ENCODE results near the gene OOSP2.

Gene OOSP2

GRCh38 chr11:60097189-60097588, 57.0 kb downstream of the OOSP2 start:
- Histone ChIP-seq H3K4me1 (ENCODE audit: insufficient read depth, insufficient read length) (no peaks in the 10 kb centered on the region), H3K36me3 (ENCODE audit: insufficient read depth, insufficient read length, low read length) (no peaks in the 10 kb centered on the region), H3K9me3 (ENCODE audit: insufficient read depth, low read length) (no peaks in the 10 kb centered on the region), H3K4me3 (ENCODE audit: insufficient read length, low read depth) (no peak overlapping the region), H3K27me3 (ENCODE audit: insufficient read depth, insufficient read length) (no peaks in the 10 kb centered on the region), H3K9ac (ENCODE audit: insufficient read length, low read depth) (no peak overlapping the region)
- TF ChIP-seq SUZ12 (IDR thresholded peaks at IDR 0.05; ENCODE audit: extremely low read depth, insufficient read depth, insufficient read length) (no peak), ZNF274 (IDR thresholded peaks at IDR 0.05; ENCODE audit: low read depth, low read length) (no peak), YY1 (IDR thresholded peaks at IDR 0.05; ENCODE audit: insufficient read depth, insufficient read length) (no peak)
- DNase-seq (ENCODE audit: low read depth, low spot score): no peak
